NB4 (cell line): ENCODE data around the gene TAF10.

Source experiments
- DNase-seq: peaks from one replicate; pipeline ENCODE4 v3.0.0; 2010; ENCODE audit warnings: low read depth
- H3K4me3 ChIP-seq: one replicate; pipeline ENCODE4 v1.5.1; 2011; ENCODE audit warnings: mild to moderate bottlenecking, low read depth, low read length, moderate library complexity
- MYC ChIP-seq: IDR thresholded peaks from 2 replicates; pipeline ENCODE4 v1.6.1; 2011; ENCODE audit warnings: low read depth, low read length
- POLR2A ChIP-seq: IDR thresholded peaks from 2 replicates; pipeline ENCODE4 v1.6.1; 2011; ENCODE audit warnings: mild to moderate bottlenecking; ENCODE audit not compliant: insufficient read length; ENCODE audit errors: extremely low read depth
- TF ChIP-seq, protein P1 (sequence below): IDR thresholded peaks from one replicate; pipeline ENCODE4 v1.5.1; 2012; ENCODE audit warnings: low read depth, low read length
- TF ChIP-seq, protein P2 (sequence below): IDR thresholded peaks from 2 replicates; pipeline ENCODE4 v1.6.1; 2011; ENCODE audit warnings: low read depth, low read length

Gene TAF10

DNA sequence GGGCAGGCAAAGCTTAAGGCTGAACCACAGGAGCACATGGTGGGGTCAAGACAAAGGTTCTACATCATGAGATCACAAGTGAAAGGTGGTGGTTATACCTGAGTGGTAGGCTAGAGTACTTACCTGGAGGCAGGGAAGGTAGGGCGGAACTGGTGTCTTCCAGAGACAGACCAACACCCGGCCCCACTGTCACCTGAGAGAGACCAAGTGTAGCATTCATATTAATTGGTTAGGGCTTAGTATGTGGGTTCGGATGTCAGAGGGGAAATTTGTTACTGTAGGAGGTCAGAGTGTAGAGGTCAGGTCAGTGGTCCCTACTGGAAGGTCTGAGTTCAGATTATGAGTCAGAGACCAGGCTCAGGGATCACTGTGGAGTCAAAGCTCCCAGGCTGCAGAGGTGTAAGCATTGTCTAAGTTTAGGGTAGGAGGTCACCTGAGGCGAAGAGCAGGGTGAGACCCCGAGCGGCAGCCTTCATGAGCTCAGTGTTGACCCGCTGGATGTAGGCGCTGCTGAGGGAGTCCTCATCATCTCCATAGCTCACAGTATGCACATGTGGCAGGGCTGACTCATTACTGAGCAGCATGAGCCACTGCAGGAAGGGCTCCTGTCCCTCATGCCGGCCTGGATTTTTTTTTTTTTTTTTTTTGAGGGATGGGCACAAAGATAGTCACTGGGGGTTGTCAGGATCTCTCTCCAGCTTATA is 4.0 kb upstream of the TAF10 start:
- no peak for DNase-seq

DNA sequence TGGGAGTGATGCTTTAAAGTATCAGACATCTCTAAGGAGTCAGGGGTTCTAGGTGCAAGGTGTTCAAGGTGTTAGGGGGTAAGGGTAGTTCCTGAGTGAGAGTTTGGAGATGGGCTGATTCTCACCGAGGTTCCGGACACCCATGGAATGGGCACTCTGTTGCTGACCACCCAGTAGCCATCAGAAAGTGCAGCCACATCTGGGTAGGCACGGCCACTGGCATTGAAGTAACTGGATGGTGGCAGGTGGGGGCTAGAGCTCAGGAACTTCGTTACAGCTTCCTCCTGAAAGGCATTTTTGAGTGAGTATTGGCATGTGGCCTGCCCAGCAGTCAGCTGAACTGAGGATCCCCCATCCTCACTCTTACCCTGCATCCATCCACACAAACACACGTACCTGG is 3.0 kb upstream of the TAF10 start:
- TF ChIP-seq, protein P1, sequence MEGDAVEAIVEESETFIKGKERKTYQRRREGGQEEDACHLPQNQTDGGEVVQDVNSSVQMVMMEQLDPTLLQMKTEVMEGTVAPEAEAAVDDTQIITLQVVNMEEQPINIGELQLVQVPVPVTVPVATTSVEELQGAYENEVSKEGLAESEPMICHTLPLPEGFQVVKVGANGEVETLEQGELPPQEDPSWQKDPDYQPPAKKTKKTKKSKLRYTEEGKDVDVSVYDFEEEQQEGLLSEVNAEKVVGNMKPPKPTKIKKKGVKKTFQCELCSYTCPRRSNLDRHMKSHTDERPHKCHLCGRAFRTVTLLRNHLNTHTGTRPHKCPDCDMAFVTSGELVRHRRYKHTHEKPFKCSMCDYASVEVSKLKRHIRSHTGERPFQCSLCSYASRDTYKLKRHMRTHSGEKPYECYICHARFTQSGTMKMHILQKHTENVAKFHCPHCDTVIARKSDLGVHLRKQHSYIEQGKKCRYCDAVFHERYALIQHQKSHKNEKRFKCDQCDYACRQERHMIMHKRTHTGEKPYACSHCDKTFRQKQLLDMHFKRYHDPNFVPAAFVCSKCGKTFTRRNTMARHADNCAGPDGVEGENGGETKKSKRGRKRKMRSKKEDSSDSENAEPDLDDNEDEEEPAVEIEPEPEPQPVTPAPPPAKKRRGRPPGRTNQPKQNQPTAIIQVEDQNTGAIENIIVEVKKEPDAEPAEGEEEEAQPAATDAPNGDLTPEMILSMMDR = no peak
- no peak for TF ChIP-seq MYC
- TF ChIP-seq, protein P2, sequence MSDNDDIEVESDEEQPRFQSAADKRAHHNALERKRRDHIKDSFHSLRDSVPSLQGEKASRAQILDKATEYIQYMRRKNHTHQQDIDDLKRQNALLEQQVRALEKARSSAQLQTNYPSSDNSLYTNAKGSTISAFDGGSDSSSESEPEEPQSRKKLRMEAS = no peak
- TF ChIP-seq POLR2A = no peak
- H3K4me3 ChIP-seq = no peak overlapping the region
- no peak for DNase-seq

More for the DNA sequence above, 4.0 kb upstream of the TAF10 start:
- H3K4me3 ChIP-seq = no peak overlapping the region
- no peak for TF ChIP-seq MYC
- TF ChIP-seq, protein P1 = no peak
- TF ChIP-seq, protein P2 = no peak

DNA sequence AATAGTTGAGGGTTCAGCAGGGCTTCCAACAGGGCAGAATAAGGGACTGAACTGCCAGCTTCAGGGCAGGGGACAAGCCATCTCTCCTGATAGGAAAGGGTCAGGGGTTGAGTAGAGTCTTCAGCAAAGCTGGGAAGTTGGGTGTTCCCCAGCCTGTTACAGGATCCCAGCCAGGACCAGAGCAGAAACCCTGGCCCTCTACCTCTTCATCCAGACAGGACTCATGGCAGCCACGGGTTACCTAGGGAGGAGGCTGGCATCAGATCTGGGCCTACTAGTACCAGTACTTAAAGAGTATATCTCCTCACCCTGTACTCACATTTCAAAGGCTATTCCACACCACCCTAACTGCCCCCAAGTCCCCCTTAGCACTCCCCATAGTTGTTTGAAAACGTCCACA is 2.4 kb upstream of the TAF10 start:
- TF ChIP-seq POLR2A (no peak), MYC (no peak)
- TF ChIP-seq, protein P2 = no peak
- TF ChIP-seq, protein P1 = no peak
- no peak overlapping the region for H3K4me3 ChIP-seq
- DNase-seq = no peak

DNA sequence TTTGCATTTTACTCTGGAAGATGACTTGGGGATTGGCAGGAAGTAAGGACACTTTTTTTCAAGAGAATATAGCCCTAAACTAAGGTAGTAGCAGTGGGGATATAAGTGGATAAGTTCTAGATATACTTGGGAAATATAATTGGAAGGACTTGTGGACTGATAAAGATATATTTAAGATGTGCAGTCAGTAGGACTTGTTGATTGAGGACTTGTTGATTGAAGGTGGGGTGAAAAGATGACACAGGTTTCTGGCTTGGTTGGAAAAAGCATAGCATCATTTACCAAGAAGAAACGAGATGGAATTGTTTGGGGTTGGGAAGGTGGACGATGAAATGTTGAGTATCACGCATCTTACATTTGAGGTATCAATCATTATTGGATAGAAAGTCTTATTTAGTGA is 1.5 kb upstream of the TAF10 start:
- TF ChIP-seq MYC (no peak), POLR2A (no peak)
- TF ChIP-seq, protein P2 = no peak
- TF ChIP-seq, protein P1 = no peak
- peak overlapping the region; percentile 67 for H3K4me3 ChIP-seq
- no peak for DNase-seq

DNA sequence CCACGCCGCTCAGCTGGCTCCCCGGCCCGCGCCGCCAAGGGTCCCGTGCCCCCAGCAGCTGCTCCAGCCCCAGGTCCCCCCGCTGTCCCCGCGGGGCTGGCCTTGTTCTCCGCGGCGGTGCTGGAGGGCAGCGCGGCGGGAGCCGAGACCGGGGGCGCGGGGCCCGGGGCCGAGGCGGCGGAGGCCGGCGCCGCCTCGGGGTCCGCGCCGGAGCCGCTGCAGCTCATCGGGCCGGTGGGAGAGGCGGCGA is 128 bp downstream of the TAF10 start:
- TF ChIP-seq POLR2A (no peak), MYC (no peak)
- TF ChIP-seq, protein P1 = no peak
- TF ChIP-seq, protein P2 = no peak
- DNase-seq = no peak
- peak overlapping the region; percentile 86 for H3K4me3 ChIP-seq

DNA sequence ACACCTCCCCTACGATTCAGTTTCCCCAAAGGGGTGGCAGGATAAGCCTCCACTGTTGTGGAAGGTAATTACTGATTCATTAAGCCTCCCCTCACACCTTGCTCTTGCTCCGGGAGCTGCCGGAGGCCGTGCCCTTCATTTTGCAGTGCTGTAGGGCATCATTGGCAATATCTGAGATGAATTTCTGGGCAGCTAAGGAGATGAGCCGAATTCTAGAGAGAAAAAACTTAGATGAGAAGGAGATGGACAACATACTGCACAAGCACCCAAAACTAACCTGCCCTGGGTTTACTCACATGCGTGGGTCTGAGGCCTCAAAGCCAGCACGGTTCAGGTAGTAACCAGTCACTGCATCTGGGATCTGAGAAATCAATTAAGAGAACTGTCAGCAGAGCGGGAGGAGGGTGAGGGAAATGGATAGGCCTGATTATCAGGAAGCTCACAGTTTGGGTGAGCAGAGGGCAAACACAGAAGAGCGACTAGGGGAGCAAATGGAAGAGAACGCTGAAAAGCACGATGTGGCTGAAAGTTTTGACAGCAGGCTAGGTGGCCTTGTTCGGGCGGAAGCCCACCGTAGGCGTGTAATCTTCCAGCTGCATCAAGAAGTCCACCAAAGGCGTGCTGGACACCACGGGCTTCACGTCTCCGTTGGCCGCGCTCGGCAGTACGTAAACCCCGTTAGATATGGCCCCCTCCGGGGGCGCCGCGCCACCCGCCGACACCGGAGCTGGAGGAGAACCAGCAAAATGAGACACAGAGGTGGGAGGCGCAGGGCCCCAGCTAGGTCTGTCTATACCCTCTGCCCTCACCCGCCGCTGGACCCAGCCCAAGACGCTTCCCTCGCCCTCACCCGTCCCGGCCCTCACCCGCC is 689 bp downstream of the TAF10 start:
- DNase-seq = peak; percentile 50
- H3K4me3 ChIP-seq = peak overlapping the region; percentile 86
- TF ChIP-seq, protein P1 = no peak
- TF ChIP-seq MYC = no peak
- TF ChIP-seq POLR2A = no peak
- TF ChIP-seq, protein P2 = peak; percentile 6; the same call in 1 of the 2 replicates
